T-helper 2 cell treated with Interferon-gamma antibody and Interleukin-4, amounts not matched to agents 5 μg/mL and 100 μg/mL, for 36 hours (primary cell): ENCODE measurements around the gene ATP8A2.

ENCODE experiments used
- DNase-seq: peaks from one replicate; pipeline ENCODE4 v3.0.0; 2021; ENCODE audit warnings: low spot score
- H3K27ac Mint-ChIP-seq: one replicate; pipeline ENCODE4 v1.8.0; 2021; ENCODE audit warnings: mild to moderate bottlenecking, mixed read lengths
- H3K27me3 Mint-ChIP-seq: one replicate; pipeline ENCODE4 v1.8.0; 2021; ENCODE audit warnings: low read depth, mixed read lengths
- H3K36me3 Mint-ChIP-seq: one replicate; pipeline ENCODE4 v1.8.0; 2021; ENCODE audit warnings: low read depth, mixed read lengths
- H3K4me1 Mint-ChIP-seq: one replicate; pipeline ENCODE4 v1.8.0; 2021; ENCODE audit warnings: low read depth, mixed read lengths
- H3K4me3 Mint-ChIP-seq: one replicate; pipeline ENCODE4 v1.8.0; 2022; ENCODE audit warnings: mild to moderate bottlenecking, moderate library complexity, mixed read lengths
- H3K9me3 Mint-ChIP-seq: one replicate; pipeline ENCODE4 v1.8.0; 2021; ENCODE audit warnings: mixed read lengths

ATP8A2 gene

GRCh38 chr13:25372284-25373081 is 709 bp downstream of the ATP8A2 start:
- H3K27ac Mint-ChIP-seq = no peak overlapping the region
- H3K9me3 Mint-ChIP-seq = no peaks in the 10 kb centered on the region
- peak overlapping the region; percentile 17 for H3K4me3 Mint-ChIP-seq
- no peak for DNase-seq
- H3K27me3 Mint-ChIP-seq = peaks cover 70% of the 10 kb centered on the region
- no peaks in the 10 kb centered on the region for H3K36me3 Mint-ChIP-seq
- peaks cover 6% of the 10 kb centered on the region for H3K4me1 Mint-ChIP-seq

- no peaks in the 10 kb centered on the region for H3K9me3 Mint-ChIP-seq
- no peak overlapping the region for H3K27ac Mint-ChIP-seq
- DNase-seq = no peak
- no peaks in the 10 kb centered on the region for H3K36me3 Mint-ChIP-seq
- H3K4me1 Mint-ChIP-seq = peaks cover 6% of the 10 kb centered on the region
- H3K4me3 Mint-ChIP-seq = no peak overlapping the region
- peaks cover 60% of the 10 kb centered on the region for H3K27me3 Mint-ChIP-seq
These were observed 4.1 kb downstream of the ATP8A2 start for GRCh38 chr13:25375727-25376358.

GRCh38 chr13:25377244-25377962 is 5.6 kb downstream of the ATP8A2 start:
- Mint-ChIP-seq H3K27ac (no peak overlapping the region), H3K36me3 (no peaks in the 10 kb centered on the region), H3K4me1 (peaks cover 2% of the 10 kb centered on the region), H3K9me3 (no peaks in the 10 kb centered on the region), H3K27me3 (peaks cover 60% of the 10 kb centered on the region), H3K4me3 (no peak overlapping the region)
- no peak for DNase-seq

- no peak for DNase-seq
- Mint-ChIP-seq H3K27ac (no peak overlapping the region), H3K9me3 (no peaks in the 10 kb centered on the region), H3K27me3 (peaks cover 53% of the 10 kb centered on the region), H3K4me3 (no peak overlapping the region), H3K4me1 (no peaks in the 10 kb centered on the region), H3K36me3 (no peaks in the 10 kb centered on the region)
These were observed 6.8 kb downstream of the ATP8A2 start for GRCh38 chr13:25378528-25378927.

- Mint-ChIP-seq H3K27me3 (peaks cover 51% of the 10 kb centered on the region), H3K4me3 (no peak overlapping the region), H3K27ac (no peak overlapping the region), H3K4me1 (no peaks in the 10 kb centered on the region), H3K36me3 (no peaks in the 10 kb centered on the region), H3K9me3 (no peaks in the 10 kb centered on the region)
- no peak for DNase-seq
These were observed 7.2 kb downstream of the ATP8A2 start for GRCh38 chr13:25379011-25379410.

GRCh38 chr13:25380082-25380481 is 8.3 kb downstream of the ATP8A2 start:
- Mint-ChIP-seq H3K27me3 (peaks cover 51% of the 10 kb centered on the region), H3K4me1 (no peaks in the 10 kb centered on the region), H3K9me3 (no peaks in the 10 kb centered on the region), H3K4me3 (no peak overlapping the region), H3K27ac (no peak overlapping the region), H3K36me3 (no peaks in the 10 kb centered on the region)
- DNase-seq = no peak

GRCh38 chr13:25380741-25381324 is 9.1 kb downstream of the ATP8A2 start:
- Mint-ChIP-seq H3K27me3 (peaks cover 43% of the 10 kb centered on the region), H3K4me1 (no peaks in the 10 kb centered on the region), H3K36me3 (no peaks in the 10 kb centered on the region), H3K27ac (no peak overlapping the region), H3K4me3 (no peak overlapping the region), H3K9me3 (no peaks in the 10 kb centered on the region)
- no peak for DNase-seq

- Mint-ChIP-seq H3K27me3 (peaks cover 33% of the 10 kb centered on the region), H3K27ac (no peak overlapping the region), H3K9me3 (no peaks in the 10 kb centered on the region), H3K36me3 (no peaks in the 10 kb centered on the region), H3K4me3 (no peak overlapping the region), H3K4me1 (no peaks in the 10 kb centered on the region)
- no peak for DNase-seq
These were observed 13.1 kb downstream of the ATP8A2 start for GRCh38 chr13:25384758-25385410.

GRCh38 chr13:25391932-25392331 is 20.2 kb downstream of the ATP8A2 start:
- peaks cover 5% of the 10 kb centered on the region for H3K27me3 Mint-ChIP-seq
- no peak overlapping the region for H3K27ac Mint-ChIP-seq
- no peaks in the 10 kb centered on the region for H3K36me3 Mint-ChIP-seq
- no peak overlapping the region for H3K4me3 Mint-ChIP-seq
- H3K9me3 Mint-ChIP-seq = no peaks in the 10 kb centered on the region
- no peak for DNase-seq
- no peaks in the 10 kb centered on the region for H3K4me1 Mint-ChIP-seq

GRCh38 chr13:25394402-25395060 is 22.8 kb downstream of the ATP8A2 start:
- H3K36me3 Mint-ChIP-seq = no peaks in the 10 kb centered on the region
- no peak overlapping the region for H3K27ac Mint-ChIP-seq
- H3K9me3 Mint-ChIP-seq = no peaks in the 10 kb centered on the region
- no peak for DNase-seq
- peaks cover 2% of the 10 kb centered on the region for H3K27me3 Mint-ChIP-seq
- H3K4me3 Mint-ChIP-seq = no peak overlapping the region
- no peaks in the 10 kb centered on the region for H3K4me1 Mint-ChIP-seq

GRCh38 chr13:25397763-25398162 is 26.0 kb downstream of the ATP8A2 start:
- Mint-ChIP-seq H3K27me3 (peaks cover 5% of the 10 kb centered on the region), H3K4me3 (no peak overlapping the region), H3K4me1 (no peaks in the 10 kb centered on the region)

GRCh38 chr13:25400925-25401324 is 29.2 kb downstream of the ATP8A2 start:
- Mint-ChIP-seq H3K36me3 (no peaks in the 10 kb centered on the region), H3K4me1 (no peaks in the 10 kb centered on the region), H3K27ac (no peak overlapping the region), H3K4me3 (no peak overlapping the region), H3K9me3 (no peaks in the 10 kb centered on the region), H3K27me3 (peaks cover 3% of the 10 kb centered on the region)
- no peak for DNase-seq

More at GRCh38 chr13:25397763-25398162, 26.0 kb downstream of the ATP8A2 start:
- H3K36me3 Mint-ChIP-seq = no peaks in the 10 kb centered on the region
- H3K27ac Mint-ChIP-seq = no peak overlapping the region
- no peaks in the 10 kb centered on the region for H3K9me3 Mint-ChIP-seq
- no peak for DNase-seq

- Mint-ChIP-seq H3K36me3 (no peaks in the 10 kb centered on the region), H3K9me3 (no peaks in the 10 kb centered on the region), H3K27ac (no peak overlapping the region), H3K4me1 (no peaks in the 10 kb centered on the region), H3K4me3 (no peak overlapping the region), H3K27me3 (peaks cover 3% of the 10 kb centered on the region)
- no peak for DNase-seq
These were observed 30.2 kb downstream of the ATP8A2 start for GRCh38 chr13:25401958-25402357.
